ENCODE data around the gene GABPB2.
"Not testable (repeated sequence)": the region's sequence is repeated elsewhere in the genome, so short reads cannot be mapped to it uniquely, and the experiment has no call there.

GABPB2 gene

DNA sequence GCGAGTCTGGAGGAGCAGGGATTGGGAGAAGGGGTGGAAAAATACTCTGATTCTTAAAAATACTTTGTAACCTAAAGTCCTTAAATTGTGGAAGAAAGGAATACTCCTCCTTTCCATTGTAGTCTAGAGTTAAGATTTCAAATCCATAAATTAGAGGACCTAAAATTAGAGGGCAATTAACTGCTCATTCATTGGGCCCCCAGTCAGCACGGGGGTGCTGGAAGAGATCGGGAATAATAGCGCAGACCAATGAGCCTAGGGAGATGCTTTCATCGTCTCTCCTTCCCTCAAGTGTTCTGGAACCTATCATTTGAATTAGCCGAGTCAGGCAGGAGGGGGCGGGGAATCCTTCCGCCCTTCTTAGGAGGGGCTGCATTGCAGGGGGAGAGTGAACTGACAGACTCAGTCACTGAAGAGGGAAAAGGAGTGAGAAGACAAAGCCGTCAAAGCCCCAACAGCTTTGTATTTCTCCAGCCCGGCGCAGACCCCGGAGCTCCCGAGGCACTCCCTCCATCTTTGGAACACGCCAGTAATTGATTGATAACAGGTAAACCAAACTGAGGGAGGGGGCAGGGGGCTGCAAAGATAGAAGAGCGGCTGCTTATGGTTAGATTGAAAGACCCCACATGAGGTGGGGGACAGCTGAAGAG is 10.4 kb upstream of the GABPB2 start, which contains the start of gene MLLT11:
TSS of gene MLLT11 (plus strand) at position 391 of the 650 bp plus-strand sequence. CDS start 6,828 bp downstream, outside the sequence.
- peak; percentile 43 for DNase-seq (ENCODE audit: low spot score)

DNA sequence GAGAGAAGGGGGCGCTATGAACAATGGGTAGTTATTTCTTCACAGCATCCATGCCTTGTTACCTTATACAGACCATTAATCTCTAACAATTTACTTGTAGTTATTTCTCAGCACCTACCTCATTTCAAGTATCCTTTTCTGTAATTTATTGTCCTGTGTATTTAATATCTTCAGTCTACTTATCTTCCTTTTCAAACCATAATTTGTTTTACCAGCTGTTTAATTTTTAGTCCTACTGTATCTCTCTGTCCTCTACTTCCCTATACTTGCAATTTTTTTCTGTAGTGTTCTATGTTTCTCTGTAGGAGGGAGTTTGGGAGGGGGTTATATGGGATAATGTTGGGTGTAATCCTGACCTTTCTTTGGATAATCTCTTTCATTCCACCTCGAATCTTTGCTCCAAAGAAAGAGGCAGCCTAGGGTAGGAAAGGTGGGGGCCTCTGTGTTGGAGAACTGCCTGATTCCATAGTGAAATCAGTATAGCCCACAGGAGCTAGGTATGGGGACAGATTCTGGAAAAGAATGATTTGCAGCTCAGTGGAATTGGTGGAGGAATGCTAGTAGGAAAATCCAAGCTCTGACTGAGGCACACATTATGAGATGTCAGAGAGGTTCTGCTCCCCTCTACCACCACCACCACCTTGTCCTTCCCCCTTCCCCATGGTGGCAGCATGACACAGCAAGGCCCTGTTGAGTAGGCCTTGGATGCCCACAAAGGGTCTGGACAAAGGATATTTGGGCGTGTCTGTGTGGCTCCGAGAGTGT is 9.7 kb upstream of the GABPB2 start:
- no peak for DNase-seq (ENCODE audit: low spot score)

DNA sequence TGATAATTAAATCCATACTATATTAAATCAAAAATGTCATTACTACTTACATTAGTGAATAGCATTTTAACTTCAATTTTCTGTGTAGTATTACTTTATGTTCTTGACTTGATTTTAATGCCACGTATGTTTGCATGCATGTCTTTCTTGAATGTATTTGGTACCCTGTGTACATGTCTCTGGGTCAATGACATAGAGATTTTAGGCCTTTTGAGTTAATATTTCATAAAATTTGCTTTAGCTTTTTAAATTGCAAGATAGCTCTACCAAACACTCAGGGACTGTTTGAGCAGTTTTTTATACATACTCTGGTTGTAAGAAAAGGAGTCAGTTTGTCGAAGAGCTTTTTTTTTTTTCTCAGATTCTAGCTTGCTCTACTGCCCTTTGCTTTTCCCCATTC is 8.9 kb upstream of the GABPB2 start:
- no peak for DNase-seq (ENCODE audit: low spot score)

DNA sequence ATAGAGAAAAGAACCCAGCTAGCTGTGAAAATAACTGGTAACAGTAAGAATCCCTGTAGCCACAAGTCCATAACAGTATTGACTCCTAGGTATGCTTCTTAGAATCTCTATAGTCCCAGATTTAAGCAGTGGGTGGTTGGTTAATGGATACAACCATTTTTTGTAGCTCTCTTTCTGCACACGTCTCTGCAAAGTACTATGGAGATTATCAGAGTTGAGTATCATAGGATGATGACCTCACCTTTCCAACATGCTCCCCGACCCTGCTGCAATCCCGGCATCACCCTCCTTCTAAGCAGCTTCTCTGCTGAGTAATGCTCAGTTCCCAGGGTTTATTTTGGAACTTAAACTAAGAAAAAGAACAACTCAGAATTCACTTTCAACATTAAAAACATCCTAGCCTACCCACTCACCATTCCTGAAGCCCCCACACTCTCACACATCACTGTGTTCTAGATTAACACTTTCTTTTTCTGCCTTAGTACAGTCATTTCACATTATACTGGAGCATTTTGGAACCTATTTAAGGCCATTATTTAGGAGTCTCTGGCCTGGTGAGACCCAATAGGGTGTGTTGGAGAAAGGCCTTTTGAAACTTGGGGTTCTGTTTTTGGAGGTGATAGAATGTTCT is 7.7 kb upstream of the GABPB2 start:
- DNase-seq (ENCODE audit: low spot score) = no peak

DNA sequence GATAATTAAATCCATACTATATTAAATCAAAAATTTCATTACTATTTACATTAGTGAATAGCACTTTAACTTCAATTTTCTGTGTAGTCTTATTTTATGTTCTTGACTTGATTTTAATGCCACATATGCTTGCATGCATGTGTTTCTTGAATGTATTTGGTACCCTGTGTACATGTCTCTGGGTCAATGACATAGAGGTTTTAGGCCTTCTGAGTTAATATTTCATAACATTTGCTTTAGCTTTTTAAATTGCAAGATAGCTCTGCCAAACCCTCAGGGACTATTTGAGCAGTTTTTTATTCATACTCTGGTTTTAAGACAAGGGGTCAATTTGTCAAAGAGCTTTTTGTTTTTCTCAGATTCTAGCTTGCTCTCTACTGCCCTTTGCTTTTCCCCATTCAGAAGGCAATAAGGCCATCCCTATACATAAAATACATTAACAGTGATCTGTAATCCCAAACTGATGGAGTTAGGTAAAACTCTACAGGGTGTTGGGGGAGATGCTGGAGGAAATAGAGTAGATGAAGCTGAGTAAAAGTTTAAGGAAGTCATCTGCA is 5.4 kb upstream of the GABPB2 start:
- DNase-seq (ENCODE audit: low spot score) = no peak

DNA sequence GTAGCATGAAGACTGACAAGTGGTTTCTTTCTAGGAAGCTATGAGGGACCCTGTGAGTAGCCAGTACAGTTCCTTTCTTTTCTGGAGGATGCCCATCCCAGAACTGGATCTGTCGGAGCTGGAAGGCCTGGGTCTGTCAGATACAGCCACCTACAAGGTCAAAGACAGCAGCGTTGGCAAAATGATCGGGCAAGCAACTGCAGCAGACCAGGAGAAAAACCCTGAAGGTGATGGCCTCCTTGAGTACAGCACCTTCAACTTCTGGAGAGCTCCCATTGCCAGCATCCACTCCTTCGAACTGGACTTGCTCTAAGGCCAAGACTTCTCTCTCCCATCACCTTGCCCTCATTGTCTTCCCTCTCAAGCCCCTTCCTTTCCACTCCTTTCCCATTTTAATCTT is 3.4 kb upstream of the GABPB2 start:
- DNase-seq (ENCODE audit: low spot score) = no peak

DNA sequence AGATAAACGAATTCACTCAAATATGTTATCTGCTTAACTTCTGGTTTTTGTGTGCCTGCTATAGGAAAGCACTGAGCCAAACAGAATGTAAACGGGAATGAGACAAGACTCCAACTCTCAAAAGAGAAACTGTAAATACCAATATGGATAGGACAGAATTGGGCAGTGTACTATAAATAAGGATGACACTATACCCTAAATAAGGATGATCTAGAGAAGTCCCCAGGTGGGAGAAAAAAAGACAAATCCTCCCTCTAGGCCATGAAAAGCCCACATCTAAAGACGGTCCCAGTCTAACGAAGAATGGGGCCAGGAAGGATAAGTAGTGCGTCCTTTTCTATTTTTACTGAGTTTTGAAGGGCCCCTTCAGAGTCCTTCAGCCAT is 1.5 kb upstream of the GABPB2 start:
- no peak for DNase-seq (ENCODE audit: low spot score)

DNA sequence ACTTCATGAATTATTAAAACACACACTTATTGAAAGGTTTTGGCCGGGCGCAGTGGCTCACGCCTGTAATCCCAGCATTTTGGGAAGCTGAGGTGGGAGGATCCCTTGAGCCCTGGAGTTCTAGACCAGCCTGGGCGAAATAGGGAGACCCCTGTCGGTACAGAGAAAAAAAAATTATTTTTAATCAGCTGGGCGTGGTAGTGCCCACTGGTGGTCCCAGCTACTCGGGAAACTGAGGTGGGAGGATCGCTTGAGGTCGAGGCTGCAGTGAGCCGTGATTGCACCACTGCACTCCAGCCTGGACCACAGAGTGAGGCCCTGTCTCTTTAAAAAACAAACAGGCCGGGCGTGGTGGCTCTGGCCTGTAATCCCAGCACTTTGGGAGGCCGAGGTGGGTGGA is 1.7 kb downstream of the GABPB2 start:
- no peak for DNase-seq (ENCODE audit: low spot score)

DNA sequence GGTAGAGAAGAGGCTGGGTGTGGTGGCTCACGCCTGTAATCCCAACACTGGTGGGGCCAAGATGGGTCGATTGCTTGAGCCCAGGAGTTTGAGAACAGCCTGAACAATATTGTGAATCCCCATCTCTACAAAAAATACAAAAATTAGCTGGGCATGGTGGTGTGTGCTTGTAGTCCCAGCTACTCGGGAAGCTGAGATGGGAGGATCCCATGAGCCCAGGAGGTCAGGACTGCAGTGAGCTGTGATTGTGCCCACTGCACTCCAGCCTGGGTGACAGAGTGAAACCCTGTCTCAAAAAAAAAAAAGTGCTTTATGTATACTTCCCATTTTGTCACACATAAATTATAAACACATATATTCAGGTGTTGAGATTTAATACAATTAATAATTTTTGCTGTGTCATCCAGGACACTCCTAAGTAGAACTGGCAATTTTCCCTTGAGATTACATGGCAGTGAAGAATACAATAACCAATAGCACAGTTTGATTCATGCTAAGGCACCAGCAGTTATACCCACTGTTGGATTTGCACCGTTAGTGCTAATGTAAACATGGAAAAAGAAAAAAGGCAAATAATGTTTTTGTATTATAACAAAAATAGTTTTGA is 15.5 kb downstream of the GABPB2 start:
- DNase-seq (ENCODE audit: low spot score) = no peak

DNA sequence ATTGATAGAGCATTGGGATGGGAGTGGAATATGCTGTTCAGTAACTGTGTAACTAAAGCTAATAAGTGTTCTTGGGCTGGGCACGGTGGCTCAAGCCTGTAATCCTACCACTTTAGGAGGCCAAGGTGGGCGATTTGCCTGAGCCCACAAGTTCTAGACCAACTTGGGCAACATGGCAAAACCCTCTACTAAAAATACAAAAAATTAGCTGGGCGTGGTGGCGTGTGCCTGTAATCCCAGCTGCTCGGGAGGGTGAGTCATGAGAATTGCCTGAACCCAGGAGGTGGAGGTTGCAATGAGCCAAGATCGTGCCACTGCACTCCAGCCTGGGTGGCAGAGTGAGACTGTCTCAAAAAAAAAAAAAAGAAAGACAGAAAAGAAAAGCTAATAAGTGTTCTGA is 26.9 kb downstream of the GABPB2 start:
- not testable (repeated sequence) for DNase-seq (ENCODE audit: low spot score)

DNA sequence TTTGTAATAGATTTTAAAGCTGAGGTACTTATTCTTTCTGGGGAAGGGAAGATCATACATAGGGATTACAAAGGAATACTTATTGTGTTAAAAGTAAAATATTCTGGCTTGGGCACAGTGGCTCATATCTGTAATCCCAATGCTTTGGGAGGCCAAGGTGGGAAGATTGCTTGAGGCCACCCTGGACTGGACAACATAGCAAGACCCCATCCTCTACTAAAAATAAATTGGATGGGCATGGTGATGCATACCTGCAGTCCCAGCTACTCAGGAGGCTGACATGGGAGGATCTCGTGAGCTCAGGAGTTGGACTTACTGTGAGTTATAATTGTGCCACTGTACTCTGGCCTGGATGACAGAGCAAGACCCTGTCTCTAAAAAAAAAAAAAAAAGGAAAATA is 27.6 kb downstream of the GABPB2 start:
- DNase-seq (ENCODE audit: low spot score) = no peak

DNA sequence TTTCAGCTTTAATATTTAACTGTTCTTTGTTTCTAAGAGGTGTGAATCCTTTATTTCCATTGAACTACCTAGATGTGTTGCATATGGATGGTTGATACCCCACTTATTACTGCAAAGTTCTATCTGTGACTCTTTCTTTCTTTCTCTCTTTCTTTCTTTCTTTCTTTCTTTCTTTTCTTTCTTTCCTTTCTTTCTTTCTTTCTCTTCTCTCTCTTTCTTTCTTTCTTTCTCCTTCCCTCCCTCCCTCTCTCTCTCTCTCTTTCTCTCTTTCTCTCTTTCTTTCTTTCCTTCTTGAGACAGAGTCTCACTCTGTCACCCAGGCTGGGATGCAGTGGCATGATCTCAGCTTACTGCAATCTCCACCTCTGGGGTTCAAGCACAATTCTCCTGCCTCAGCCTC is 34.1 kb downstream of the GABPB2 start:
- no peak for DNase-seq (ENCODE audit: low spot score)

DNA sequence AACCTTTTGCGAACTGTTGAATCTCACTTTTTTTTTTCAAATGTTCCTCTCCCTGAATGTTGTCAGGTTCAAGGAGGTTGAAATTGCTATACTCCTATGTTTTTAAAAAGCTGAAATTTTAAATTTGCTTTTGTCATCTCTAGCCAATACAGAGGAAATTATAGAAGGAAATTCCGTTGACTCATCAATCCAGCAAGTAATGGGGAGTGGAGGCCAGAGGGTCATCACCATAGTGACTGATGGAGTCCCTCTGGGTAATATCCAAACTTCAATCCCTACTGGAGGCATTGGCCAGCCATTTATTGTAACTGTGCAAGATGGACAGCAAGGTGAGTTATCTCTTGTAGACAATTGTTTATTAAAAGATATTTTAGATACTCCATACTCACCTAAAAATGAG is 36.3 kb downstream of the GABPB2 start:
- DNase-seq (ENCODE audit: low spot score) = no peak

DNA sequence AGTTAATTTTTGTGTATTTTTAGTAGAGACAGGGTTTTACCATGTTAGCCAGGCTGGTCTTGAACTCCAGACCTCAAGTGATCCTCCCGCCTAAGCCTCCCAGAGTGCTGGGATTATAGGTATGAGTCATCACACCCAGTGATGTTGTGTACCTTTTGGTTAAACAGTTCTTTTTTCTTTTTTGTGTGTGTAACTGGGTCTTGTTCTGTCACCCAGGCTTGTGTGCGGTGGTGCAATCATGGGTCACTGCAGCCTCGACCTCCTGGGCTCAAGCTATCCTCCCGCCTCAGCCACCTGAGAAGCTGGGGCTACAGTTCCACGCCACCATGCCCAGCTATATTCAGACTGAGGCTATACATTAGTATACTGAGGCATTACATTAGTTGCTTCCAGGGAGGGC is 37.8 kb downstream of the GABPB2 start:
- no peak for DNase-seq (ENCODE audit: low spot score)

DNA sequence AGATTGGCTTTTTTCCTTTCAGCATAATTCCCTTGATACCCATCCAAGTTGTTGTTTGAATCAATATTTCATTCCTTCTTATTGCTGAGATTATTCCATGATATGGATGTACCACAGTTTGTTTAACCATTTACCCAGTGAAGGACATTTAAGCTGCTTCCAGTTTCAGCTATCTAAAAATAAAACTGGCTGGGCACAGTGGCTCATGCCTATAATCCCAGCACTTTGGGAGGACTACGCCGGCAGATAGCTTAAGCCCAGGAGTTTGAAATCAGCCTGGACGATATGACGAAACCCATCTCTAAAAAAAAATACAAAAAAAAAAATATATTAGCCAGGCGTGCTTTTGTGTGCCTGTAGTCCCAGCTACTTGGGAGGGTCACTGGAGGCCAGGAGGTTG is 43.3 kb downstream of the GABPB2 start:
- no peak for DNase-seq (ENCODE audit: low spot score)

DNA sequence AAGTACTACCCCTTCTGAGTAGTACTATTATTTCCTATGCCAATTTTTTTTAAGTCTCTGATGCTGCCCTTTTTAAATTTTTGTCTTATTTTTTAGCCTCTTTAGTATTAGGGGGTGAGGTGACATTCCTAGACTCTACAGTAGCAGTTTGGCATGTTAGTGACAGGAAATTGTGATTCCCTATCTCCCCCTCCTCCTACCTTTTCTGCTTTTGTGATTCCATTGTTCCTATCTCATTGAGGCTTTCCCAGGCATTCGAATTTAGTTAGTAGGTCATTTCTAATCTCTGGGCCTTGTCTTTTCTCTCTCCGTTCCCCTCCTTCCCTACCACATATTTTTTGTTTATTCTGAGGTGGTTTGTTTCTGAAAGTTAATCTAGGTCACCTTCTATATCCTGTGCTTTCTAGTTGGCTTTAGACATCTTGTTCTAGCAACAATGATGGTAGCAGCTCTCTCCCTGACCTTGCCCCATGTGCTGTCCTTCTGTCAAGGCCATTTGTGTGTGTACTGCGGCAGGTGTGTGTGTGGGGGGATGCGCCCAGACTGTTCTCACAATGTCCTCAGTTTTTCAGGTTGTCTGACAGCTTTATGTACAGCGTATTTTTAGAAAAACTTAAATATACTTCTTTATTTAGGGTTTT is 54.3 kb downstream of the GABPB2 start:
- peak; percentile 4 for DNase-seq (ENCODE audit: low spot score)

DNA sequence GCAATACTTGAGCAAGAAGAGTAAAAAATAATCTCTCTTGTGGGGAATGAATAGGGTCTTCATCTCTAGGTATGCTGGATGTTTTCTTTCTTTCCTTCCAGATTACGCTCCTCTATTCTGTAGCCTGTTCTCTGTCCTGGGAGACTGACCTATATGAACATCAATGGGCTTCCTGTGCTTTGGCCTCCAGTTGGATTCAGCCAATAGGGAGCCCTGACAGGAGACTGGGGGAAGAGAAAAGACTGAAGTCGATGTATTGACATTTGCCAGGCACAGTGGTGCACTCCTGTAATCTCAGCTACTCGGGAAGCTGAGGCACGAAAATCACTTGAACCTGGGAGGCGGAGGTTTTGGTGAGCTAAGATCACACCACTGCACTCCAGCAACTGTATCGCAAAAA is 58.2 kb downstream of the GABPB2 start:
- DNase-seq (ENCODE audit: low spot score) = peak; percentile 10

DNA sequence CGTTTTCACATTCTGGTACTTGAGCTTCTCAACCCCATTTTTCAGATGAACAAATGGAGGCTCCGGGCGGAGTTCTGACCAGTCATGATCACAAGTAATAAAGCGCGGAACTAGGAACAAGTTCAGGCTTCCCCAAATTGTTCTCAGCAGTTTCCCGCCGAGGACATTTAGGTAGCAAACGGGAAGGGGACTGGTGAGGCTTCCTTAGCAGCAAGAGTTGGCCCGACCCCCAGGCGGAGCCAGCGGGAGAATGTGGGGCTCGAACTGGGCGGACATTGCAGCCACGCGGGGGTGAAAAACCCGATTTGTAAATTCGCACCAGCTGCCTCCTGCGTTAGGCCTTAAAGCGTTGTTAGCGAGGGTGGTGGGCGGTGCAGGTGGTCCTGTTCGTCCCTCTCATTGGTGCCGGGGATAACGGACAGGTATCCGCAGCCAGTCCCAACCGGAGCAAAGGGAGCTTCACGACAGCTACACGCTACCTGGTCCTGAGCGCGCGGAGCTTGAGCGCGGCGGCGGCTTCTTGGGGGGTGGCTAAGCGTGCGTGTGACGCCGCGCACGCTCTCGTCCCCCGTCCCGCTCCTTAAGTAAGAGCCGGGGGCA is 60.5 kb downstream of the GABPB2 start:
- peak; percentile 10 for DNase-seq (ENCODE audit: low spot score)

DNA sequence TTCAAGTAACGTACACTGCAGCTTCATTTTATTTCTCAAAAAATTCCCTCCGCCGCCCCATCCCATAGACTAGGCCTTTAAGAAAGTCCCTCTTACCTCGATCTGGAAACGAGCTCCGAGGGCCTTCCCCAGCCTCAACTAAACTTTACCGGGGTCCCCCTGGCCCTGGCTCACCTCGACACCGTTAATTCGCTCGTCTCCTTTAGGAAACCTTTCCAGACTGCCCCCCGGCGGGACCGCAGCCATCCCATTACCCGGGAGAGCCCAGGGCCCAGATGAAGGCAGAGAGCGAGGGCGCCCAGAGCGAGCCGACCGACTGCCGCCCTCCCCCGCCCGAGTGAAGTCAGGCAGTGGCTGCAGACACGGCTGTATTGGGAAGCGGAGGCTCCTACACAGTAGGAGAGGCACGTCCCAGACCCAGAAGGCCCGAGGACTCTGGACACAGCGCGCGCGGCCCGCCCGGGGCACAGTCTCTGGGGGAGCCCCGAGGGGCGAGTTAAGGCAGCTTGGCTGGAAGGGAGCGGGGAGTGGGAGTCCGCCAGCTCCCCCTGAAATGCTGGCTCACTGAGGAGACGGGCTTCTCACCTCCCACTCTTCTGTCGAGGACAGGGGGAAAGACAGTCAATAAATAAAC is 61.3 kb downstream of the GABPB2 start:
- peak; percentile 3 for DNase-seq (ENCODE audit: low spot score)

DNA sequence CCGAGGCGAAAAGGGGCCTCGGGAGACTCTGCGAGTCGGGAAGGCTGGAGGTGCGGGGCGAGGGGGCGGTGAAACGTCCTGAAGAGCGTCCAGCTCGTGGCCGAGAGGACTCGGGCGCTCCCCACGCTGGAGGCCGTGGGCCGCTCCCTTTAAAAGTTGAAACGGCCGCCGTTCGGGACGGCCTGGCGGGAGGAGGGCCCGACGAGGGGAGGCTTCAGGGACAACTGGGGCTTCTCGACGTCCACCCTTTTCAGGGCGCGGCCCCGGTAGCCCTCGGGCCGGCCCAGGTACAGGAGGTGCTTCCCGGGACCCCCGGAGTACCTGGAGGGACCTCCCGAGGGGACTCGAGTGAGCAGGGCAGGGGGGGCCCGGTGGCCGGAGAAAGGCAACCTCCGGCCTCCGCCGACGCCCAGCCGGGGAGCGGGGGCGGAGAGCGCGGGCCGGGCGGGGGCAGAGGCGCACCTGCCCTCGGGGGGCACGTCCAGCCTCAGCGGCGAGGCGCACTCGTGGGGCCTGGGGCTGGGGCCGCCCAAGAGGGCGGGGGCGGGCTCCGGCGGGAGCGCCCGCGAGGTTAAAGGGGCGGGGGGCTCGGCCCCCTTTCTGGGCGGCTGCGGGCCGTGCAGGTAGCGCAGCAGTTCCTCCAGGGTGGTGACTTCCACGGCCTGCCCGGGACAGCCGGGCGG is 61.9 kb downstream of the GABPB2 start:
- DNase-seq (ENCODE audit: low spot score) = peak; percentile 4
